Suprapubic skin (tissue), 3 donors: ENCODE measurements around the gene MPP4.

Source experiments
- CTCF ChIP-seq, 2 donors: fragments of 200-600 bp in 1 of 2; fragments of 450-650 bp in 1 of 2; sonication (generic) in 1 of 2; IDR thresholded peaks; one replicate each; pipeline ENCODE4 v1.5.1; 2016 to 2019; ENCODE audit warnings: antibody characterized with exemption in 2 of 2, mild to moderate bottlenecking in 1 of 2, moderate library complexity in 1 of 2
- POLR2A ChIP-seq, 2 donors: fragments of 450-650 bp; IDR thresholded peaks; one replicate each; pipeline ENCODE4 v1.6.1; 2017; ENCODE audit warnings: antibody characterized with exemption in 2 of 2, mild to moderate bottlenecking in 2 of 2, moderate library complexity in 2 of 2

- no peak for TF ChIP-seq CTCF (IDR thresholded peaks at IDR 0.05)
- no peak for TF ChIP-seq POLR2A (IDR thresholded peaks at IDR 0.05)
These were observed 23.6 kb downstream of the MPP4 start for GRCh38 chr2:201674794-201675193.
